CD4-positive, alpha-beta T cell treated with Interleukin-1 beta for 1 hour (primary cell): ENCODE measurements around the gene AFAP1L1.
A peak's percentile ranks its signal among the peaks of the same experiment; 100 is the strongest.

ENCODE experiments used
- DNase-seq, 2 donors: peaks; one replicate each; pipeline ENCODE4 v3.0.0-alpha.2; 2020 to 2022

Gene AFAP1L1

DNA sequence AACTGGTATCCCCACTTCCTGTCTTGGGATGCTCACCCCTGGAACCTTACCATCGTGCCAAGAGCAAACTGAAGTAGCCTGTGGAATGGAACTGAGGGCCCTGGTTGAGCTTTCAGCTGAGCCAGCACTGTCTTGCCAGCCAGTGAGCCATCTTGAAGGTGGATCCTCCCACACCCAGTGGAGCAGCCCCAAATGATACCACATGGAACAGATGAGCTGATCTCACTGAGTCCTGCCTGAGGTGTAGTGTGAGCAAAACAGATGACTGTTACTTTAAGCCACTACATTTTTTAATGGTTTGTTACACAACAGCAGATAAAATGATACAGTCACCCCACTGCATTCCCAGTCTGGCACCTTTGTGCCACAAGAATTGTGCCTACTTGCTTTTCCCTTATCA, 84.0 kb downstream of the AFAP1L1 start:
- DNase-seq: no peak

DNA sequence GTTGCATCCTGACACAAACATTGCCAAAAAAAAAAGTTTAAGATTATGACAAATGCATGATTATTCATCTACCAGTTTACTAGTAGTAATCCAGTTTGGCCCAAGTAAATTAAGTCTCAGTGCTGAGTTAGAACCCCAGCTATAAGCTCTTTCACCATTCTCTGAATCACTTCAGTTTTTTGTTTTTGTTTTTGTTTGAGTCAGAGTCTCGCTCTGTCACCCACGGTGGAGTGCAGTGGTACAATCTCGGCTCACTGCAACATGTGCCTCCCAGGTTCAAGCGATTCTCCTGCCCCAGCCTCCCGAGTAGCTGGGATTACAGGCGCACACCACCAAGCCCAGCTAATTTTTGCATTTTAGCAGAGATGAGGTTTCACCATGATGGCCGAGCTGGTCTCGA, 84.7 kb downstream of the AFAP1L1 start:
- no peak for DNase-seq

DNA sequence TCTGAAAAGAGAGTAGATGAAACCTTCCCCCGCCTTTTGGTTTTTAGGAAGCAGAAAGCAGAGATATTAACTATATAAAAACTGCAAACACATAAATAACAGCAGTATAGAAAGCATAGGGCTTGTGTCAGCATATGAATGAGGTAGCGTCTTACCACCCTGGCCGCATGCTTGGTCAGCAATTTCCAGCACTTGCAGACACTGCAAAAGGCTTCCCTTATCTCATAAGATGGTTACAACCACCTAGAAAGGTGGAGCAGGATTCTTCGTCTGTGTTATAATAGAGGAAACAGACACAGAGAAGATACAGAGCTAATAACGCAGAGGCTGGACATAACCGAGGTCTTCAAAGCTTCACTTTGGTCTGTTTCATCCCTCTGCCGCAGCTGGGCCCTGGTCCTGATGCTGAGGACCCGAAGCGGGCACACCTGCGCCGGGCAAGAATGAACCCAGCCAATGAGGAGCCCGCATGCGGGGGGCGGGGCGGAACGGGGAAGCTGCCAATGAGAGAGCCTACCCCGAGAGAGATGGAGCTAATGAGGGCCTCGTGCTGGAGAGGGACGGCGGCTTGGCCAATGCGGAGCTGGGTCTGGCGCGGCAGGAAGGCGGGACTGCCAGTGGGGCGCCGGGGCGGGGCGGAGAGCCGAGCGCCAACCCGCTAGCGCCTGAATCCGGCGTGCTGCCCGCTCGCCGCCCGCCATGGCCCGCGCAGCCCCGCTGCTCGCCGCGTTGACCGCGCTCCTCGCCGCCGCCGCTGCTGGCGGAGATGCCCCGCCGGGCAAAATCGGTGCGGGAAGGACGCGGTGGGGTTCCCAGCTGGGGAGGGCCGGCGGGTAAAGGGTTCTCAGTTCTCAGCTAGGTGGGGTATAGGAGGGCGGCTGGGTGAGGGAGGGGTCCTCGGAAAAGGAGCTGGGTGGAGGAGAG, 86.0 kb downstream of the AFAP1L1 start, which contains the start of gene PCYOX1L:
PCYOX1L (plus strand) TSS at position 677 of the 924 bp plus-strand sequence; CDS start at position 700, 23 bp downstream.
- DNase-seq: peak; percentile 93 to 96

DNA sequence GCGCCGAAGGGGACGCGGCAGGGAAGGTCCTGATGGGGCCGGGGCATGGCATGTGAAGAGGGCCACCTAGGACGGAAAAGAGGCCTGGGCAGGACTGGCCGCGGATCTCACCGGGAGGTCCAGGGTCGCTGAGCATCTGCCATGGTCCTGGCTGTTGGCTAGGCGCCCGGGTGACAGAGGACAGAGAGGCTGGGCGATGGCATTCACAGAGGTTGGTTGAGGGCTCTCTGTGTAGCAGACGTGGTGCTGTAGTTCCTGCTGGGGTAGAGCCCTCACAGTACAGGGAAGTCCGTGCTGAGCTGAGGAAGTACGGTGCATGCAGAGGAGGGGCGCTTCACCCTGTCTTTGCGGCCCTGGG, 86.6 kb downstream of the AFAP1L1 start:
- peak; percentile 29 to 39 for DNase-seq

DNA sequence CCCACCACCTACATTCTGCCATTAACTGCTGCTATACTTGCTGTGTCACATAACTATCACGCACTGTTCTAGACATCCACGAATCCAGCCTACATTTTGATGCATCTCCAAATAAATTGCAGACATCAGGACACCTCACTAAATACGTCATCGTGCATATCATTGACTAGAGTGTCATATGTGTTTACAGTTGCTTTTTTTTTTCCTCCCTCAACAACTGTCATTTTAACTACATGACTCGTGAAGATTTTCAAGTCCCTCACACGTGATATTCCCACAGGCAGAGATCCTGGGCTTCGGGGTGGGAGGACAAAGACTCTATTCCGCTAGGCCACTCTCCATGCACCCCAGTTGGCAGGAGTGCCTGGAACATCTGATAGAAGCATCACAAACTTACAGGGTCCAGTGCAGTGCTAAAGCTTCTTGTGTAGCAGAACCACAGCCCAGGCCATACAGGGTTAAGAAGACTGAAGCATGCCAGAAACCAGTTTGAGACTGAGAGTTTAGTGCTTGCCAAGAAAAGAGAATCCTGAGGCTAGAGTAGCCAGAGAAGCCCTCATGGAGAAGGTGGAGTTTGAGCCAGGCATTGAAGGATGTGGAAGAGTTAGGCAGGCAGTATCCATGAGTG, 87.3 kb downstream of the AFAP1L1 start:
- DNase-seq: no peak

DNA sequence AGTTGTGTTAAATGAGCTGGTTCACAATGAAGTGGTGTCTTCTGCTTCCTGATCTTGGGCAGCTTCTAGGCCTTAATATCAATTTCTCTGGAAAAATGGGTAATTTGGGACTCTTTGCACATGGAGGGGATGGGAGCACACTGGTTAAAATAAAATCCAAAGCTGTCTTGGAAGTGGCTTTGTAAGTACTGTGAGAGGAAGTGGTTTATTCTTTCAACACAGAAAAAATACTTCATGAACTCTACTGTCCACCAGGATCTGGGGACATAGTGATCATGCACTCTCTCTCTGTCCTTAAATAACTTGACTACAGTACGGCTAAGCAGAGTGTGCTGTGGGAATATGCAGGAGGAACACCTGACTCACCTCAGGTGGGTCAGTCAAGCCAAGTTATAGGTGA, 88.6 kb downstream of the AFAP1L1 start:
- DNase-seq: no peak

DNA sequence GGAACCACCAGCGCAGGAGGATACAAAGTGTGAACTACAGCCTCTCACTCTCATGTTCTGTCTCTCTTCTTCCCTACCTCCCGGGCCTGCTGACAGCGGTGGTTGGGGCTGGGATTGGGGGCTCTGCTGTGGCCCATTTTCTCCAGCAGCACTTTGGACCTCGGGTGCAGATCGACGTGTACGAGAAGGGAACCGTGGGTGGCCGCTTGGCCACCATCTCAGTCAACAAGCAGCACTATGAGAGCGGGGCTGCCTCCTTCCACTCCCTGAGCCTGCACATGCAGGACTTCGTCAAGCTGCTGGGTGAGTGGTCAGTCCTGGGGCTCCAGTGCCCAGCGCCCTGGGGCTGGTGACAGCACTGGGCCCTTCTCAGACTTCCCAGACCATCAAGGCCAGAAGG, 90.9 kb downstream of the AFAP1L1 start:
- no peak for DNase-seq

DNA sequence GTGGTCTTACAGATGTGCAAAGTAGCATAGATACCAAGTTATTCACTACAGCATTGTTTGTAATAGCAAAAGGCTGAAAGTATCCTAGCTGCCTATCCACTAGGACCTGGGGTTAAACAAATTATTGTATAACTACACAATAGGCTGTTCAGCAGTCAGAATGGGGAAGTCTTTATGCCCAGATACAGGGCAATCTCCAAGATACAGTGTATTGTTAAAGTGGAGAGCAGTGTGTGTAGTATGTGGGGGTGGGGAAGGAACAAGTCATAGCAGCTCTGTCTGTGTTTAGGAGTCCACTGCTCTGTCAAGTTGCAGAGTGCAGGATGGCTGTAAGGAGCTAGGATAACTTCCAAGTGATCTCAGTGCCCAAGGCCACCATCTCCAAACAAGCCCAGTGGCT, 91.7 kb downstream of the AFAP1L1 start:
- DNase-seq: no peak

DNA sequence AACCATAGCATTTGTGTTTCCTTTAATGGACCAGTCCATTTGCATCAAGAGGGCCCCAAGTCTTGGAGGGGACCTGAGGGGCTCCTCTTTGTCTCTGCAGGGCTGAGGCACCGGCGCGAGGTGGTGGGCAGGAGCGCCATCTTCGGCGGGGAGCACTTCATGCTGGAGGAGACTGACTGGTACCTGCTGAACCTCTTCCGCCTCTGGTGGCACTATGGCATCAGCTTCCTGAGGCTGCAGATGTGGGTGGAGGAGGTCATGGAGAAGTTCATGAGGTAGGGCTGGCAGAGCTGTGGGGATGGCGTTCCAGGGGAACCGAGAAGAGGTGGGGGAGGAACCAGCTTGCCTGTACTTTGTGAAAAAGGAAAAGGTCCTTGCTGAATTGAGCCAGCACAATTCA, 92.3 kb downstream of the AFAP1L1 start:
- DNase-seq: no peak

DNA sequence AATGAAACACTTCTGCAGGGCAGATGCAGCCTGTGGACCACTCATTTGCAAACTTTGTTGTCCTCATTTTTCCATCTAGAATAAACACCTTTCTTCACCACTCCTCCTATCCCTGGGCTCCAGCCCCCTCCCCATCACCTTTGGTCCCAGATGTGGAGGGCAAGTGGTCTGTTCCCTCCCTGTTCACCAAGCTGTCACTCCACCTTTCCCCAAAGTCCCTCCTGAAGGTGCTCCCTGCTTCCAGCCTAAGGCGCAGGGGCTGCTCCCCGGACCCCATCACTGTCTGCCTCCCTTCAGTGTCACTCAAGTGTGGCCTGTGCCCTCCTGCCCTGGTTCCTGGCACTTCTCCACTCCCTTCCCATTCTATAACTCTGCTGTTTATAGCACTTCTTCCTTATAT, 93.1 kb downstream of the AFAP1L1 start:
- DNase-seq: no peak

DNA sequence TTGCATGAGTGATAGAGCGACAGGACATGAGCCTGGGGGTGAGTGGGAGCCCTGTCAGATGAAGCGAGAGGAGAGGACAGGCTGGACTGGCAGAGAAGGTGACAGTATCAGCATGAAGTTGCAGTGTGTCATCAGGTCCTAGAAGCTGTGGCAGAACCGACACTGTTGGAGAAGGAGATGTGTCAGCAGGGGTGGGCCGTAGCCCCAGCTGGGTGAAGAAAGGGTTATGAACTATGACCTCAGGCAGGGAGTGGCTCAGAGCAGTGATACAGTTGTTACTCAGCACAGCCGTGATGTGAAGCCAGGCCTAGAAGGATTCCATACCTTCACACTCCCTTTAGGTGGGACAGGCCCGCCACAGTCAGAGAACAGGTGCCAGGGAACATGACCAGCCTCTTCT, 93.8 kb downstream of the AFAP1L1 start:
- DNase-seq: no peak

DNA sequence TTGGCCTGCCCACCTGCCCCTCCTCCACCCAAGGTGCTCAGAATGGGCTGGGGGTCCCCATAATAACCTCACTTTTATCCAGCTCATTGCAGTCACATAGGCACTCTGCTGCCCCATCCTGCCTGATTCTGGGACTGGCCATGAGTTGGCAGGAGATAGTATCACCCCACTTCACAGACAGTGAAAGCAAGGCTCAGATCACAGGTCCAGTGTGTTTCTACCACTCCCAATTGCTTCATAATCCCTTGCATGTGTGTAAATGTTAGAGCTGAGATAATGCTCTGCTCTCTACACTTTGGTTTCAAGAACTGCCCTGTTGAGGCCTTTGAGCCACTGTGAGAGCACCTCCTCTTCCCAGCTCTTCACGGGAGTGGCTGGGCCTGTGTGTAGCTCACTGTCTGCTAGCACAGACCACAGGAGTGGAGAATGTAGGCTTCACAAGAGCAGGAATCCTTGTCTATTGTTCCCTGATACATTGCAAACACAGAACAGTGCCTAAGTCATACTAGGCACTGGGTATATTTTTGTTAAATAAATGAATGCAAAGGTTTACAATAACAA, 94.6 kb downstream of the AFAP1L1 start:
- DNase-seq: no peak

DNA sequence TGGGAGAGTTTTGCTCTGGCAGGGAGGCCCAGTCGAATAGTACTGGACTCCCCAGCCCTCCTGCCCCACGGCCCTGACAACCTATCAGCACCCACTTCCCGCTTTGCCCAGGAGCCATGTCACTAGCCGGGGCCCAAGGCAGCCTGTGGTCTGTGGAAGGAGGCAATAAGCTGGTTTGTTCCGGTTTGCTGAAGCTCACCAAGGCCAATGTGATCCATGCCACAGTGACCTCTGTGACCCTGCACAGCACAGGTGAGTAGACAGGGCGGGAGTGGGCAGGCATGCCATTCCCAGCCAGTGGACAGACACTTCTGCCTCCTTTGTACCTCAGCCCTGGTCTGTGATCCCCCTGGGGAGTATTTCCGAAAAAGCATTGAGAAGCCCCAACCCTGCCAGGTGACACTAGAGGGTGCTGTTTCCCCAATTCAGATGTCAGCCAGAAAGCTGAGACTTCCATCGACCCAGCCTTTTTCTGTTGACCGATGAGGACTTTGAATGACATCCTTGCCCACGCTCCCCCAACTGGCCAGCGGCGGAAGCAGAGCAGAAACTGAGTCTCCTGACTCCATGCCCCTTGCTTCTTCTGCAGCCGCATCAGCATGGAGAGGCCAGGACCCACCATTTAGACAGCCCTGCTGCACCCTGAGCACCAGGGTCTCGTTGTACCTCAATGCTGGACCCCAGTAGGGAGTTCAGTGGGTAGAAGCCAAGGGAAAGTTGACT, 95.8 kb downstream of the AFAP1L1 start:
- DNase-seq: peak; percentile 46 to 59

DNA sequence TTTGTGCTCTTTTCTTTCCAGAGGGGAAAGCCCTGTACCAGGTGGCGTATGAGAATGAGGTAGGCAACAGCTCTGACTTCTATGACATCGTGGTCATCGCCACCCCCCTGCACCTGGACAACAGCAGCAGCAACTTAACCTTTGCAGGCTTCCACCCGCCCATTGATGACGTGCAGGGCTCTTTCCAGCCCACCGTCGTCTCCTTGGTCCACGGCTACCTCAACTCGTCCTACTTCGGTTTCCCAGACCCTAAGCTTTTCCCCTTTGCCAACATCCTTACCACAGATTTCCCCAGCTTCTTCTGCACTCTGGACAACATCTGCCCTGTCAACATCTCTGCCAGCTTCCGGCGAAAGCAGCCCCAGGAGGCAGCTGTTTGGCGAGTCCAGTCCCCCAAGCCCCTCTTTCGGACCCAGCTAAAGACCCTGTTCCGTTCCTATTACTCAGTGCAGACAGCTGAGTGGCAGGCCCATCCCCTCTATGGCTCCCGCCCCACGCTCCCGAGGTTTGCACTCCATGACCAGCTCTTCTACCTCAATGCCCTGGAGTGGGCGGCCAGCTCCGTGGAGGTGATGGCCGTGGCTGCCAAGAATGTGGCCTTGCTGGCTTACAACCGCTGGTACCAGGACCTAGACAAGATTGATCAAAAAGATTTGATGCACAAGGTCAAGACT, 96.5 kb downstream of the AFAP1L1 start:
- DNase-seq: no peak

DNA sequence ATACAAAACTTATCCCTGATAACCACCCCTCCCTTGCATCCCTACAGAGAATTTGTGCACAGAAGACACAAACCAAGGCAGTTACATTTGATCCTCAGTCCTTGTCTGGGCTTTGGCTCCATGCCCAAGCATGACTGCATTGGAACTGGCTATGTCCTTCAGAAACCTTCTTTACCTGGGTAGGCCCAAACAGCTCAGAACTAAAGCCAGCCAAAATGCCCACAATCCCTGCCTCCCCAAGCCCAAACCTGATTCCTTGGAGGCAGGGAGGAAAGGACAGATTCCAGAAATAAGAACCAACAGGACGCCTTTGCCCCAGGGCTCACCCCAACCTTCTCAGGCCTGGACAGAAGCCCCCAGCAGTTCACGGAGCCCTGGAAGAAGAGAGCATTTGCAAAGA, 99.2 kb downstream of the AFAP1L1 start:
- DNase-seq: no peak

DNA sequence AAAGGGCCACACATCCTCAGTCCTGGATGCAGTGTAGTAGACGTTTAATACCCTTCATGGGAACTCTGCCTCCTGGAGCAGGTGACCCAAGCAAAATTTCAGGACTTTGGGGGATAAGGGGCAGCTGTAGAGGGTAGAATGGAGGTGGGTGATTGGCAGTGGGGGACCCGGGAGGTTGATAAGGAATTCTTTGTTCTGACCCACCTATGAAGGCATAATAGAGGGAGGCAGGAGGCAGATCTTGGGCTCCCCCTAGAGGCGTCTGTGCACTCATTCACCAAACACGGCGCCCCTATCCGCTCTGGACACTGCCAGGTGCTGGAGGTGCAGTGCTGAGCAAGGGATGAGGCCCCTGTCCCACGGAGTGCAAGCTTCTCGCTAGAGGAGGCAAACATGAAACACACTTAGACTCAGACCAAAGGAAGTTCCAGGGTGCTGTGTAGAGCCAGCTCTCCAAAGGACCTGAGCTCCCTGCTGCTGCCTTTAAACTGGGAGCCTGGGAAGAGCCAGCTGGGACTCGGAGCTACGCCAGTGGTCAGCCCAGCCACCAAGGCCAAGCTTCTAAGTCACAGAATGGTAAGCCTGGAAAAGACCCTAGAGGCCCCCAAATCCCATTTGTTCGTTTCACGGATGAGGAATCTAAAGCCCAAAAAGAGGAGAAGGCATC, 99.8 kb downstream of the AFAP1L1 start:
- DNase-seq: peak; percentile 67 to 72

DNA sequence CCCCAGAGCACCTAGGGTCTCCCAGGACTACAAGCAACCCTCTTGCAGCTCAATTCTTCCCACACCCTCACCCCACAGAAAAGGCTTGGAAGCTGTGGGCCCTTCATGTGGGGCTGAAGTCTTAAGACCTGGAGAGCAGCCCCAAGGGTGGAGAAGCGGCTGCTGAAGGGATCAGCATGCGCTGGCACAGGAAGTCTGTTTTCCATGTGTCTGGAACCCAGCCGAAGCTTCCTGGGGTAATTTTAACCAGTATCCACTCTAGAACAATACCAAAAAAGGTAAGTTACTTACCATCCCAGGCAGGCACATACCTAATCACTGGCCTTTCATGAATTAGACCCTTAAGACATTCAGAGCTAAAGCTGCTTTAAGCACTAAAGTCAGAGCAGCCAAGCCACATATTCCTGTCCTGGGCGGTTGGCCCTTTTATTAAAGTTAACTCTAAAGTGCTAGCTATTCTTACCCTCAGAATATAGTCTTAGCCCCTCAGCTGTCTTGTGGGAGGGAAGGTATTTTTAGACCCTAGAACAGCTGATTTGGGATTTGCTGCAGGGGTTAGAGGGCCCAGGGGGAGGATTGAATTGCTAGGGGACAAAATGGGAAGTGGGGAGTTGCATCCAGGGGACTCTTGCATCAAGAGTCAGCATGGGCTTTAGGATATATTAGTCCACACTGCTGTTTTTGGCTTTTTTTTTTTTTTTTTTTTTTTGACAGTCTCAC, 100.6 kb downstream of the AFAP1L1 start:
- no peak for DNase-seq

DNA sequence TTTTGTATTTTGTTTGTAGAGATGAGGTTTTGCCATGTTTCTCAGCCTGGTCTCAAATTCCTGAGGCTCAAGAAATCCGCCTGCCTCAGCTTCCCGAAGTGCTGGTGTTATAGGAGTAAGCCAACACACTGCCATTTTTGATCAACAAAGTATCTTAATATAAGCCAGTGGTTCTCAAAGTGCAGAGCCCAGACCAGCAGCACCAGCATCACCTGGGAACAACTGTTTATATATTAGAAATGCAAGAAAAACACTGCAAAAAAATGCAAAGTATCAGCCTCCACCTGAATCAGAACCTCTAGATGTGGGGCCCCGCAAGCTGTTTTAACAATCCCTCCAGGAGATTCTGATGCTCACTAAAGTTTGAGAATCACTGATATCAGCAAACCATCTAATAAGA, 101.3 kb downstream of the AFAP1L1 start:
- no peak for DNase-seq

DNA sequence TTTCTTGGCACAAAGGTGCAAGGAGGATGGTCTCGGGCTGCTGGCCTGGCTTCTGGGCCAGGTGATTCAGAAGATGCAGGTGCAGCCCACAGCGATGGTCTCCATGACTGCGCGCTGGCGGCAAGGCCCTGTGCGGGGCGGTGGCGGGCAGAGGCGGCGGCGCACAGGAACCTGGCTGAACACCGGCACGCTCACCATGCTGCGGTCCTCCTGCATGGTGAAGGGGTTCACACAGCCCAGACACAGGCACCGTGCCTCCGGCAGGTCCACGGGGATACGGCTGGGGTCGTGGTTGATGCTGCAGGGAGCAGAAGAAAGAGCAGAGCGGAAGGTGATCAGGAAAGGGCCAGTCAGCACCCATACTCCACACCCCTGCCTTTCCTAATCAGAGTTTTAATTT, 102.6 kb downstream of the AFAP1L1 start:
- no peak for DNase-seq

DNA sequence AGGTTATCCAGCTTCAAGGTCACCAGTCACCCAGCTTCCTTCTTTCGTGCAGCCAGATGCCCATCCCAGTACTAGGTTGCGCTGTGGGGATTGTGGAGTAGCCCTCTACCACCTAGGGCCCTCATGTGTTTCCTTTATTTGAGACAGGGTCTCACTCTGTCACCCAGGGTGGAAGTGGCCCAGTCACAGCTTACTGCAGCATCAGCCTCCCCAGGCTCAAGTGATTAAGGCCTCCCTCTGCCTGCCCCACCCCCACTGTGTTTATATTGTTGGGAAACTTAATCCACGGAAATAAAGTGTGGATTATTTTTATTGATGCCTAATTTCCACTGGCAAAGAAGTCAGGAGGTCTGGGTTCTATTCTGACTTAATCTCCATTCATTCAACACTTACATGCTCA, 103.1 kb downstream of the AFAP1L1 start:
- no peak for DNase-seq

DNA sequence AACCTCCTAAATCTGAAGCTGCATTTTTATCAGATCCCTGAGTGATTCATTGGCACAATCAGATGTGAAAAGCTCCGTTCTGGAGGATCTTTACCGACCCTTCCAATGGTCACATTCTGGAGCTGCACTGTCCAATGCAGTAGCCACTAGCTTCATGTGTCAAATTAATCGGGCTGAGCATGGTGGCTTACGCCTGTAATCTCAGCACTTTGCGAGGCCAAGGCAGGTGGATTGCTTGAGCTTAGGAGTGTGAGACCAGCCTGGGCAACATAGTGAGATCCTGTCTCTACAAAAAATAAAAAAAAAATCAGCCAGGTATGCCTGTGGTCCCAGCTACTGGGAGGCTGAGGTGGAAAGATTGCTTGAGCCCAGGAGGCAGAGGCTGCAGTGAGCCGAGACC, 103.8 kb downstream of the AFAP1L1 start:
- DNase-seq: no peak

DNA sequence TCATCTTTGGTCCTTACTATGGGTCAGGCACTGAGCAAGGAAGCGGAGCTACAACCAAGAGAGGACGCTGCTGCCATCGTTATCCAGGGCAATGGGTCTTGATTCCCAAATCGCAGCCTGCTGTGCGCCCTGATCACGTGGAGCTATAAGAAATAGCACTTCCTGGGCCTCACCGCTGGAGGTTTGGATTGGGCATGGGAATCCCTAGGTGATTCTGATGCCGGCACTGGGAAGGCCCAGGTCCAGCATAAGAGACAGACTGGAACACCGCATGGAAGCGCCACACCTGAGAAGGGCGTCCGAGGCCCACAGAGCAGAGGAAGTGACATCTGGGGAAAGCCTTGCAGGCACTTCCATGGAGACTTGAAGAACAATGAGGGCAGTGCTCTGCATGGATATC, 104.4 kb downstream of the AFAP1L1 start:
- no peak for DNase-seq
